ENCODE measurements around the gene TMEM151A.
A peak's percentile ranks its signal among the peaks of the same experiment; 100 is the strongest.

TMEM151A gene

GRCh38 chr11:66341502-66342126, 49.9 kb downstream of the TMEM151A start:
- Mint-ChIP-seq H3K4me1 (peaks cover 36% of the 10 kb centered on the region), H3K36me3 (ENCODE audit: low read depth) (peaks cover 19% of the 10 kb centered on the region), H3K27me3 (ENCODE audit: low read depth) (peaks cover 6% of the 10 kb centered on the region), H3K27ac (peak overlapping the region in 1 of 3 experiments; percentile 65), H3K4me3 (peak overlapping the region; percentile 10 to 67 (median 61)), H3K9me3 (no peaks in the 10 kb centered on the region)
- TF ChIP-seq CTCF (IDR thresholded peaks at IDR 0.05; ENCODE audit: unreplicated experiment in 3 of 3) = no peak

- Mint-ChIP-seq H3K4me1 (peaks cover 33% of the 10 kb centered on the region), H3K9me3 (no peaks in the 10 kb centered on the region), H3K36me3 (ENCODE audit: low read depth) (peaks cover 19% of the 10 kb centered on the region), H3K27ac (no peak overlapping the region), H3K4me3 (peak overlapping the region; percentile 96 to 98 (median 98)), H3K27me3 (ENCODE audit: low read depth) (peaks cover 7% of the 10 kb centered on the region)
- TF ChIP-seq CTCF (IDR thresholded peaks at IDR 0.05; ENCODE audit: unreplicated experiment in 3 of 3) = no peak
Observed at GRCh38 chr11:66343176-66343575, 51.5 kb downstream of the TMEM151A start.

GRCh38 chr11:66344550-66345315, 53.0 kb downstream of the TMEM151A start, which contains the start of gene BRMS1:
Gene BRMS1 (minus strand): TSS chr11:66345104. CDS start chr11:66342234, 2,870 bp downstream.
- Mint-ChIP-seq H3K27ac (peak within 1 kb of the TSS; percentile 97 to 99 (median 98)), H3K36me3 (ENCODE audit: low read depth) (peaks cover 12% of the 10 kb centered on the region), H3K9me3 (no peaks in the 10 kb centered on the region), H3K4me3 (peak within 1 kb of the TSS; percentile 96 to 98 (median 98)), H3K27me3 (ENCODE audit: low read depth) (peaks cover 8% of the 10 kb centered on the region), H3K4me1 (peaks cover 34% of the 10 kb centered on the region)
- no peak for TF ChIP-seq CTCF (IDR thresholded peaks at IDR 0.05; ENCODE audit: unreplicated experiment in 3 of 3)

GRCh38 chr11:66345316-66345649, 53.6 kb downstream of the TMEM151A start:
- peak overlapping the region; percentile 97 to 99 (median 98) for H3K27ac Mint-ChIP-seq
- H3K9me3 Mint-ChIP-seq = no peaks in the 10 kb centered on the region
- no peak for TF ChIP-seq CTCF (IDR thresholded peaks at IDR 0.05; ENCODE audit: unreplicated experiment in 3 of 3)
- H3K27me3 Mint-ChIP-seq (ENCODE audit: low read depth) = peaks cover 8% of the 10 kb centered on the region
- H3K4me1 Mint-ChIP-seq = peaks cover 34% of the 10 kb centered on the region
- H3K4me3 Mint-ChIP-seq = peak overlapping the region; percentile 96 to 98 (median 98)
- H3K36me3 Mint-ChIP-seq (ENCODE audit: low read depth) = peaks cover 10% of the 10 kb centered on the region

Data from nephron (organoid).